ENCODE data around the gene XPO6. TPM values are rescaled to one million over a fixed set of nuclear protein-coding genes. Genes with fewer than 3 reads are reported as not detected.

Gene XPO6
- polyA plus RNA-seq, 1 donor: 83.1 TPM

GRCh38 chr16:28212532-28212873 is 738 bp upstream of the XPO6 start:
- DNase-seq: no peak

GRCh38 chr16:28210979-28211588 is 681 bp downstream of the XPO6 start:
- no peak for DNase-seq

- DNase-seq: no peak
These were observed 1.5 kb downstream of the XPO6 start for GRCh38 chr16:28210264-28210663.

GRCh38 chr16:28208824-28209223 is 2.9 kb downstream of the XPO6 start:
- DNase-seq: no peak

- DNase-seq: no peak
These were observed 3.6 kb downstream of the XPO6 start for GRCh38 chr16:28208131-28208530.

GRCh38 chr16:28207399-28207798 is 4.4 kb downstream of the XPO6 start:
- no peak for DNase-seq

- DNase-seq: no peak
These were observed 5.8 kb downstream of the XPO6 start for GRCh38 chr16:28205974-28206373.

- DNase-seq: no peak
These were observed 6.5 kb downstream of the XPO6 start for GRCh38 chr16:28205117-28205899.

GRCh38 chr16:28204622-28205021 is 7.1 kb downstream of the XPO6 start:
- DNase-seq: no peak

GRCh38 chr16:28204204-28204603 is 7.6 kb downstream of the XPO6 start:
- no peak for DNase-seq

- DNase-seq: no peak
These were observed 9.5 kb downstream of the XPO6 start for GRCh38 chr16:28202147-28202746.

- no peak for DNase-seq
These were observed 11.1 kb downstream of the XPO6 start for GRCh38 chr16:28200661-28201060.

GRCh38 chr16:28196387-28196987 is 15.3 kb downstream of the XPO6 start:
- DNase-seq: no peak

GRCh38 chr16:28195859-28196258 is 15.9 kb downstream of the XPO6 start:
- DNase-seq: no peak

- no peak for DNase-seq
These were observed 18.0 kb downstream of the XPO6 start for GRCh38 chr16:28193530-28194423.

GRCh38 chr16:28192806-28193529 is 18.8 kb downstream of the XPO6 start:
- no peak for DNase-seq

GRCh38 chr16:28191364-28191960 is 20.3 kb downstream of the XPO6 start:
- no peak for DNase-seq

GRCh38 chr16:28189245-28189644 is 22.5 kb downstream of the XPO6 start:
- DNase-seq: no peak

GRCh38 chr16:28188085-28188916 is 23.5 kb downstream of the XPO6 start:
- no peak for DNase-seq

- no peak for DNase-seq
These were observed 24.2 kb downstream of the XPO6 start for GRCh38 chr16:28187595-28188004.

All from left kidney (tissue), 2 donors.